MM.1S (cell line): ENCODE data around the gene VSNL1.

ENCODE experiments used
- DNase-seq: peaks from one replicate; pipeline ENCODE4 v3.0.0-alpha.2; 2015
- H2AFZ ChIP-seq: fragments of 300-600 bp; sonication (generic); 2 replicates; pipeline ENCODE4 v1.6.0; 2016; ENCODE audit warnings: antibody characterized with exemption, low read length
- H3F3A ChIP-seq: fragments of 300-600 bp; sonication (generic); 2 replicates; pipeline ENCODE4 v1.6.1; 2016; ENCODE audit warnings: mild to moderate bottlenecking, antibody characterized with exemption, low read length, moderate library complexity, mixed read lengths; ENCODE audit not compliant: insufficient read depth
- H3K27ac ChIP-seq: fragments of 300-600 bp; sonication (generic); 2 replicates; pipeline ENCODE4 v1.5.1; 2016; ENCODE audit warnings: mild to moderate bottlenecking, low read length
- H3K27me3 ChIP-seq: fragments of 300-600 bp; sonication (generic); replicated peaks from 2 replicates; pipeline ENCODE4 v1.6.0; 2016; ENCODE audit warnings: low read length; ENCODE audit not compliant: insufficient read depth
- H3K36me3 ChIP-seq: fragments of 300-600 bp; sonication (generic); replicated peaks from 2 replicates; pipeline ENCODE4 v1.6.1; 2016; ENCODE audit warnings: mild to moderate bottlenecking, low read length, mixed read lengths; ENCODE audit not compliant: insufficient read depth
- H3K4me1 ChIP-seq: fragments of 300-600 bp; sonication (generic); 2 replicates; pipeline ENCODE4 v1.6.1; 2016; ENCODE audit warnings: low read length, mixed read lengths
- H3K4me2 ChIP-seq: fragments of 300-600 bp; sonication (generic); 2 replicates; pipeline ENCODE4 v1.6.0; 2016; ENCODE audit warnings: low read depth, low read length
- H3K4me3 ChIP-seq: fragments of 300-600 bp; sonication (generic); 2 replicates; pipeline ENCODE4 v1.5.1; 2016; ENCODE audit warnings: low read length, mixed read lengths
- H3K79me2 ChIP-seq: fragments of 300-600 bp; sonication (generic); 2 replicates; pipeline ENCODE4 v1.6.1; 2016; ENCODE audit warnings: mixed run types, low read length, mixed read lengths
- H3K9ac ChIP-seq: fragments of 300-600 bp; sonication (generic); 2 replicates; pipeline ENCODE4 v1.6.1; 2016; ENCODE audit warnings: low read length, mixed read lengths
- H3K9me2 ChIP-seq: fragments of 300-600 bp; sonication (generic); replicated peaks from 2 replicates; pipeline ENCODE4 v1.6.1; 2016; ENCODE audit warnings: mild to moderate bottlenecking, low read length, mixed read lengths; ENCODE audit not compliant: insufficient read depth
- H3K9me3 ChIP-seq: fragments of 300-600 bp; sonication (generic); replicated peaks from 2 replicates; pipeline ENCODE4 v1.6.1; 2016; ENCODE audit warnings: mild to moderate bottlenecking, low read length, mixed read lengths; ENCODE audit not compliant: insufficient read depth
- H4K20me1 ChIP-seq: fragments of 300-600 bp; sonication (generic); 2 replicates; pipeline ENCODE4 v1.6.1; 2016; ENCODE audit warnings: mild to moderate bottlenecking, low read length, moderate library complexity, mixed read lengths; ENCODE audit not compliant: insufficient read depth
- EZH2 ChIP-seq: fragments of 300-600 bp; sonication (generic); optimal IDR thresholded peaks from 2 replicates; pipeline ENCODE3; 2017; ENCODE audit warnings: low read depth, mild to moderate bottlenecking, antibody characterized with exemption, low read length, mixed read lengths
- EZH2phosphoT487 ChIP-seq: fragments of 300-600 bp; sonication (generic); IDR thresholded peaks from 2 replicates; pipeline ENCODE4 v1.6.1; 2018; ENCODE audit warnings: antibody characterized with exemption, low read length
- TF ChIP-seq, protein P1 (sequence below): fragments of 300-600 bp; sonication (generic); IDR thresholded peaks from 2 replicates; pipeline ENCODE4 v1.5.1; 2016; ENCODE audit warnings: antibody characterized with exemption, low read length, mixed read lengths

The VSNL1 gene

DNA sequence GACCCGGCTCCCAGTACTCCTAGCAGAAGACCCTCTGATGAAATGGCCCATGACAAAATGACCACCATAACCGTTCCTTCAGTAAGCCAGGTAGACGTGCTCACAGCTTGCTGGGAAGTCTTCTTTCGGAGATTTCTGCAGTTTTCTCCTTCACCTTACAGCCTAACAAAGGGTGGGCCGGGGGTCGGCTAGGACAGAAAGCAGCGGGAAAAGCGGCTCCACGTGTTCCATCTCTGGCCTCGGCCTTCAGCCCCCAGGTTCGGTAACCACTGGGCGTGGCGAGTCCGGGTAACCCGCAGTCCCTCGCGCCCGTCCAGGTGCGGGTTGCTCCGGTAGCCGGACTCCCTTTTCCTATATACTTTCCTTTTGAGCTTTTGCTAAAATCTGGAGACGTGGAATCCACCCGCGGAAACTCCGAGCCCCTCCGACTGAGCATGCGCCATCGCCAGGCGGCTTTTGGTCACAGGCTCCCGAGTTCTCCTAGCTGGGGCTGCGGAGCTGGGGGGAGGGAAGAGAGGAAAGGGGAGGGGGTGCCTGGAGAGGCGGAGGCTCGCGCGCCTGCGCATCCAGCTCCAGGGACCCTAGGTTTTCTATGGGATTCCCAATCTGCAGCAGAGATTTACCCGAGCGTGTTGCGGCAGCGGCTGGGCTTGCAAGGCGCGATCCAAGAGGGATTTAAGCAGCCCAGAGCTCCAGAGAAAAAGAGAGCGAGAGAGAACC, at the start of gene VSNL1:
Gene VSNL1 (plus strand): TSS at position 604 of the 720 bp plus-strand sequence. CDS start 51,379 bp downstream, outside the sequence.
- peak; percentile 17 for DNase-seq
- Histone ChIP-seq H3K27me3 (0 out of 2 replicates have a peak, but pooled peaks cover 10% of the 10 kb centered on the region), H3K4me2 (peak within 1 kb of the TSS; percentile 77), H3K9me3 (no peaks in the 10 kb centered on the region), H3K4me3 (peak within 1 kb of the TSS; percentile 54), H3K9ac (no peak within 1 kb of the TSS), H3K36me3 (no peaks in the 10 kb centered on the region), H4K20me1 (no peaks in the 10 kb centered on the region), H2AFZ (peak within 1 kb of the TSS; percentile 46), H3F3A (no peaks in the 10 kb centered on the region), H3K4me1 (0 out of 2 replicates have a peak, but pooled peaks cover 4% of the 10 kb centered on the region), H3K9me2 (no peaks in the 10 kb centered on the region), H3K79me2 (no peaks in the 10 kb centered on the region), H3K27ac (no peak within 1 kb of the TSS)
- TF ChIP-seq, protein P1, sequence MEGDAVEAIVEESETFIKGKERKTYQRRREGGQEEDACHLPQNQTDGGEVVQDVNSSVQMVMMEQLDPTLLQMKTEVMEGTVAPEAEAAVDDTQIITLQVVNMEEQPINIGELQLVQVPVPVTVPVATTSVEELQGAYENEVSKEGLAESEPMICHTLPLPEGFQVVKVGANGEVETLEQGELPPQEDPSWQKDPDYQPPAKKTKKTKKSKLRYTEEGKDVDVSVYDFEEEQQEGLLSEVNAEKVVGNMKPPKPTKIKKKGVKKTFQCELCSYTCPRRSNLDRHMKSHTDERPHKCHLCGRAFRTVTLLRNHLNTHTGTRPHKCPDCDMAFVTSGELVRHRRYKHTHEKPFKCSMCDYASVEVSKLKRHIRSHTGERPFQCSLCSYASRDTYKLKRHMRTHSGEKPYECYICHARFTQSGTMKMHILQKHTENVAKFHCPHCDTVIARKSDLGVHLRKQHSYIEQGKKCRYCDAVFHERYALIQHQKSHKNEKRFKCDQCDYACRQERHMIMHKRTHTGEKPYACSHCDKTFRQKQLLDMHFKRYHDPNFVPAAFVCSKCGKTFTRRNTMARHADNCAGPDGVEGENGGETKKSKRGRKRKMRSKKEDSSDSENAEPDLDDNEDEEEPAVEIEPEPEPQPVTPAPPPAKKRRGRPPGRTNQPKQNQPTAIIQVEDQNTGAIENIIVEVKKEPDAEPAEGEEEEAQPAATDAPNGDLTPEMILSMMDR, result no peak
- TF ChIP-seq EZH2 (no peak), EZH2phosphoT487 (no peak)

DNA sequence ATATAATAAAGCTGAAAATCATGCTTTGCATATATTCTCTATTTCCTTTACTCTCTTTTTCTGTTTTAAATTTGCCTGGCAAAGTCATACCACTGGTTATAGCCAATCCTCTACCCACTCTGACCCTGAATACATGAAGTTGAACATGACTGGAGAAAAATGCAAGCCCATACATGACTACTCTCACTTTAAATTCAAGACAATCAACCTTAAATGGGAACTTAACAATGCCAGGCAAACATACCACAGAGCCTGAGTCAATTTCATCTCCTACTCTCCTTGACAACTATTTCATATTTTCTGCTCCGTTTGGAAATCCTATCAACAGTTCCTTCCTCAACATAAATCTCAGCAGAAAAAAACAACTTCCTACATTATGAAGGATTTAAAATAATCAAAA, 44.9 kb upstream of the VSNL1 start:
- TF ChIP-seq EZH2phosphoT487 (no peak), EZH2 (no peak)
- TF ChIP-seq, protein P1, result no peak
- Histone ChIP-seq H3K9ac (no peak overlapping the region), H3K9me3 (no peaks in the 10 kb centered on the region), H3K4me2 (no peak overlapping the region), H3K4me3 (no peak overlapping the region), H3K79me2 (no peaks in the 10 kb centered on the region), H3K27me3 (no peaks in the 10 kb centered on the region), H4K20me1 (no peaks in the 10 kb centered on the region), H3K27ac (no peak overlapping the region), H3K9me2 (no peaks in the 10 kb centered on the region), H3F3A (no peaks in the 10 kb centered on the region), H3K4me1 (no peaks in the 10 kb centered on the region), H3K36me3 (no peaks in the 10 kb centered on the region), H2AFZ (no peak overlapping the region)
- no peak for DNase-seq

DNA sequence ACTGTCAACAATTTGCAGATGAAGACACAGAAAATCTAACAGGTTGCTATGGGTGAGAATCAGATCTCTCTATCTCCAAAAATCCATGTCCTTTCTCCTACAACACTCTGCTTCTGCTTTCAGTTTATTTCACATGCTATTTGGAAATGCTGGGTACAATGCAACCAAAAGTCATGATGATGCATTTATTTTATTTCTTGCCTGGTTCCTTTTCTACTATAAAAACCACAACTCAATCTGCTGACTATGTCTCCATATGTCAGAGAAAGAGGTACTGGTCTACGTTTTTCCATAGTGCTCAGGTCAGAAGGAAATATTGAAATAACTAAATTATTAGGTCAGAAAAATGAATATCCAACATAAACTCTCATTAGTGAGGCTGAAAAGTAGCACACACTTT, 42.8 kb upstream of the VSNL1 start:
- Histone ChIP-seq H3K4me1 (no peaks in the 10 kb centered on the region), H3K27ac (no peak overlapping the region), H3K4me2 (no peak overlapping the region), H4K20me1 (no peaks in the 10 kb centered on the region), H3K9ac (no peak overlapping the region), H3F3A (no peaks in the 10 kb centered on the region), H3K9me2 (no peaks in the 10 kb centered on the region), H3K4me3 (no peak overlapping the region), H3K27me3 (no peaks in the 10 kb centered on the region), H3K9me3 (no peaks in the 10 kb centered on the region), H2AFZ (no peak overlapping the region), H3K36me3 (no peaks in the 10 kb centered on the region), H3K79me2 (no peaks in the 10 kb centered on the region)
- TF ChIP-seq, protein P1, result no peak
- TF ChIP-seq EZH2phosphoT487, result no peak
- no peak for TF ChIP-seq EZH2
- DNase-seq, result no peak
